HEK293 (cell line): ENCODE measurements around the gene MYO1E.

Source experiments
- CTCF ChIA-PET: fragments of 350-600 bp; formaldehyde crosslinking; extraction: SDS; loops from one replicate; lab custom pipeline; 2021; ENCODE audit warnings: antibody characterized with exemption; lab: Yijun Ruan, JAX
- POLR2A ChIA-PET: fragments of 300-600 bp; formaldehyde crosslinking; extraction: SDS; loops from one replicate; lab custom pipeline; 2020; ENCODE audit warnings: antibody characterized with exemption, inconsistent platforms; lab: Yijun Ruan, JAX
- H3K27ac ChIP-seq: fragments of 200-500 bp; sonication (Bioruptor generic); 2 replicates; pipeline ENCODE4 v1.5.1; 2014; ENCODE audit warnings: low read depth, low read length, control low read depth, inconsistent platforms; ENCODE audit errors: extremely low read depth
- H3K36me3 ChIP-seq, 2 experiments: fragments of 200-500 bp in 1 of 2; sonication (Bioruptor generic) in 1 of 2; 1 replicate in 1 of 2; 2 replicates in 1 of 2; pipeline ENCODE4 v1.5.1; 2014 to 2017; ENCODE audit warnings: inconsistent platforms in 2 of 2, low read length in 2 of 2; ENCODE audit not compliant: control insufficient read depth in 2 of 2, insufficient read depth in 1 of 2
- H3K4me1 ChIP-seq: fragments of 200-500 bp; sonication (Bioruptor generic); 2 replicates; pipeline ENCODE4 v1.5.1; 2014; ENCODE audit warnings: mild to moderate bottlenecking, low read length, inconsistent platforms; ENCODE audit not compliant: control insufficient read depth, insufficient read depth
- H3K4me3 ChIP-seq: 2 replicates; pipeline ENCODE4 v1.5.1; 2011; ENCODE audit warnings: low read depth, mild to moderate bottlenecking, control low read depth, low read length, moderate library complexity
- H3K9me3 ChIP-seq: fragments of 200-500 bp; sonication (Bioruptor generic); 2 replicates; pipeline ENCODE4 v1.5.1; 2014; ENCODE audit warnings: low read depth, low read length, inconsistent platforms; ENCODE audit not compliant: control insufficient read depth, insufficient read depth
- AEBP2 ChIP-seq: fragments of 450-650 bp; formaldehyde crosslinking; IDR thresholded peaks from 2 replicates; pipeline ENCODE4 v1.5.1; 2016; ENCODE audit warnings: missing biosample characterization, missing genetic modification characterization, borderline replicate concordance
- HIC1 ChIP-seq: fragments of 450-650 bp; formaldehyde crosslinking; IDR thresholded peaks from 2 replicates; pipeline ENCODE4 v1.5.1; 2016; ENCODE audit warnings: missing biosample characterization, missing genetic modification characterization
- KLF16 ChIP-seq: fragments of 450-650 bp; formaldehyde crosslinking; IDR thresholded peaks from 2 replicates; pipeline ENCODE4 v1.5.1; 2017; ENCODE audit warnings: missing biosample characterization, missing genetic modification characterization
- MZF1 ChIP-seq: fragments of 450-650 bp; formaldehyde crosslinking; IDR thresholded peaks from 2 replicates; pipeline ENCODE4 v1.5.1; 2017; ENCODE audit warnings: missing biosample characterization, missing genetic modification characterization, borderline replicate concordance
- RBAK ChIP-seq: fragments of 450-650 bp; formaldehyde crosslinking; IDR thresholded peaks from 2 replicates; pipeline ENCODE4 v1.5.1; 2016; ENCODE audit warnings: missing biosample characterization, missing genetic modification characterization
- SP2 ChIP-seq: fragments of 450-650 bp; formaldehyde crosslinking; IDR thresholded peaks from 2 replicates; pipeline ENCODE4 v1.5.1; 2016; ENCODE audit warnings: missing biosample characterization, missing genetic modification characterization
- TSHZ1 ChIP-seq: fragments of 450-650 bp; formaldehyde crosslinking; IDR thresholded peaks from 2 replicates; pipeline ENCODE4 v1.5.1; 2016; ENCODE audit warnings: missing biosample characterization, missing genetic modification characterization, borderline replicate concordance
- ZFP69B ChIP-seq: fragments of 450-650 bp; formaldehyde crosslinking; IDR thresholded peaks from 2 replicates; pipeline ENCODE4 v1.5.1; 2016; ENCODE audit warnings: missing biosample characterization, missing genetic modification characterization
- ZNF148 ChIP-seq: fragments of 450-650 bp; formaldehyde crosslinking; IDR thresholded peaks from 2 replicates; pipeline ENCODE4 v1.5.0; 2017; ENCODE audit warnings: missing biosample characterization, missing genetic modification characterization, borderline replicate concordance
- ZNF274 ChIP-seq, 2 experiments: fragments of 200-500 bp in 1 of 2; fragments of 450-650 bp in 1 of 2; sonication (Bioruptor generic) in 1 of 2; formaldehyde crosslinking in 1 of 2; IDR thresholded peaks; 2 replicates each; pipeline versions ENCODE4 v1.5.1 to v1.6.1; 2014 to 2016; ENCODE audit warnings: borderline replicate concordance in 1 of 2, inconsistent platforms in 1 of 2, low read length in 1 of 2, missing biosample characterization in 1 of 2, missing genetic modification characterization in 1 of 2
- ZNF292 ChIP-seq: fragments of 450-650 bp; formaldehyde crosslinking; IDR thresholded peaks from 2 replicates; pipeline ENCODE4 v1.5.1; 2016; ENCODE audit warnings: low read depth, missing biosample characterization, missing genetic modification characterization, borderline replicate concordance
- ZNF302 ChIP-seq: fragments of 450-650 bp; formaldehyde crosslinking; IDR thresholded peaks from 2 replicates; pipeline ENCODE4 v1.5.1; 2016; ENCODE audit warnings: missing biosample characterization, missing genetic modification characterization, low read depth
- ZNF48 ChIP-seq: fragments of 450-650 bp; formaldehyde crosslinking; IDR thresholded peaks from 2 replicates; pipeline ENCODE4 v1.5.1; 2016; ENCODE audit warnings: missing biosample characterization, missing genetic modification characterization
- ZNF792 ChIP-seq: fragments of 450-650 bp; formaldehyde crosslinking; IDR thresholded peaks from 2 replicates; pipeline ENCODE4 v1.5.1; 2016; ENCODE audit warnings: missing biosample characterization, missing genetic modification characterization
- ZSCAN30 ChIP-seq: fragments of 450-650 bp; IDR thresholded peaks from 2 replicates; pipeline ENCODE4 v1.5.1; 2018; ENCODE audit warnings: missing biosample characterization, mild to moderate bottlenecking, missing genetic modification characterization, moderate library complexity
- TF ChIP-seq, protein P1 (sequence below): fragments of 450-650 bp; formaldehyde crosslinking; IDR thresholded peaks from 2 replicates; pipeline ENCODE4 v1.5.1; 2016; ENCODE audit warnings: missing biosample characterization, missing genetic modification characterization
- TF ChIP-seq, protein P2 (sequence below): fragments of 450-650 bp; formaldehyde crosslinking; IDR thresholded peaks from 2 replicates; pipeline ENCODE4 v1.5.1; 2016; ENCODE audit warnings: missing biosample characterization, missing genetic modification characterization
- TF ChIP-seq, protein P3 (sequence below): fragments of 450-650 bp; formaldehyde crosslinking; IDR thresholded peaks from 2 replicates; pipeline ENCODE4 v1.5.1; 2017; ENCODE audit warnings: missing biosample characterization, missing genetic modification characterization

The MYO1E gene

DNA sequence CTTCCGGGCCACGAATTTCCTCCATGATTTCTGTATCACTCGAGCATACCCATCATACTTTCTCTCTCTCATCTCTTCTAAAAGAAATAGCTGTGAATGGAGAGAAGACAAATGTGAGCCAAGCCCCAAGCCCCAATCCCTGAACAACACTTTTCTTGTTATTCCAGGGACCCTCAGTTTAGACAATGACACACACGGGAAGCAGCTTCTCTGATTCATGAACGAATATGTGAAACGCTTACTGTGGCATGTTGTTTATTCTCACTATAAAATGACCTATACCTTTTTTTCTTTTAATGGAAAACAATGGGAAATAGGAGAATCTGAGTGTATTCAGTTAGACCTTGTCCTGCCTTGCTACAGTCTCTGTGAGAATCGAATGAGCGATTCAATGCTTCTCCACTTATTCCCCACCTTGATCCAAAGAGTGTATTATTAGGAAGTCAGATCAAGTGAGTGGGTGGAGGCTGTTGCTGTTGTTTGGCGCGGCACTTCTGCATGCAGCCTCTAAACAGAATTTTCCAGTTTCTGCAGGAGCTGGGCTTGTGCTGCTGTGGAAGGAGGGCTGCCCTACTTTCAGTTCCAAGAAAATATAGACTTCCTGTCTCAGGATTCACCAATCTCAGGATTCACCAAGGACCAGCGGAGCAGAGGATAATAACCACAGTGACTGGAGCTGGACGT lies 198.4 kb downstream of the MYO1E start:
- ChIA-PET CTCF (interaction anchor here (0.5 to 2.3 kb wide), 15 partner anchors 8 to 424 kb away, joined by 3 to 13 read pairs (median 4); partner anchors contain the start of gene MYO1E), POLR2A (interaction anchor here (0.5 to 0.6 kb wide), 2 partner anchors 62 to 134 kb away, joined by 3 to 10 read pairs; no protein-coding TSS in a partner anchor)
- Histone ChIP-seq H3K36me3 (peaks cover 0 to 5% of the 10 kb centered on the region in 2 experiments; a peak in 2 of 3 replicates), H3K4me1 (no peaks in the 10 kb centered on the region), H3K9me3 (no peaks in the 10 kb centered on the region), H3K4me3 (no peak overlapping the region), H3K27ac (no peak overlapping the region)
- no peak for TF ChIP-seq MZF1
- TF ChIP-seq ZFP69B (tag by site-specific recombination) = no peak
- no peak for TF ChIP-seq HIC1 (tag by site-specific recombination)
- TF ChIP-seq ZNF274 (IDR thresholded peaks at IDR 0.05; ENCODE audit: low read length) = no peak
- TF ChIP-seq ZNF274 (tag by site-specific recombination; IDR thresholded peaks at IDR 0.05; ENCODE audit: borderline replicate concordance) = no peak
- TF ChIP-seq TSHZ1 = no peak
- TF ChIP-seq, protein P1, sequence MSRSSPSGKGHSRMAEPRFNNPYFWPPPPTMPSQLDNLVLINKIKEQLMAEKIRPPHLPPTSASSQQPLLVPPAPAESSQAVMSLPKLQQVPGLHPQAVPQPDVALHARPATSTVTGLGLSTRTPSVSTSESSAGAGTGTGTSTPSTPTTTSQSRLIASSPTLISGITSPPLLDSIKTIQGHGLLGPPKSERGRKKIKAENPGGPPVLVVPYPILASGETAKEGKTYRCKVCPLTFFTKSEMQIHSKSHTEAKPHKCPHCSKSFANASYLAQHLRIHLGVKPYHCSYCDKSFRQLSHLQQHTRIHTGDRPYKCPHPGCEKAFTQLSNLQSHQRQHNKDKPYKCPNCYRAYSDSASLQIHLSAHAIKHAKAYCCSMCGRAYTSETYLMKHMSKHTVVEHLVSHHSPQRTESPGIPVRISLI (tag by site-specific recombination) = no peak
- TF ChIP-seq ZNF302 (tag by site-specific recombination) = no peak
- no peak for TF ChIP-seq RBAK (tag by site-specific recombination)
- TF ChIP-seq AEBP2 = no peak
- TF ChIP-seq ZSCAN30 = no peak
- no peak for TF ChIP-seq KLF16
- TF ChIP-seq ZNF48 (tag by site-specific recombination) = no peak
- TF ChIP-seq, protein P2, sequence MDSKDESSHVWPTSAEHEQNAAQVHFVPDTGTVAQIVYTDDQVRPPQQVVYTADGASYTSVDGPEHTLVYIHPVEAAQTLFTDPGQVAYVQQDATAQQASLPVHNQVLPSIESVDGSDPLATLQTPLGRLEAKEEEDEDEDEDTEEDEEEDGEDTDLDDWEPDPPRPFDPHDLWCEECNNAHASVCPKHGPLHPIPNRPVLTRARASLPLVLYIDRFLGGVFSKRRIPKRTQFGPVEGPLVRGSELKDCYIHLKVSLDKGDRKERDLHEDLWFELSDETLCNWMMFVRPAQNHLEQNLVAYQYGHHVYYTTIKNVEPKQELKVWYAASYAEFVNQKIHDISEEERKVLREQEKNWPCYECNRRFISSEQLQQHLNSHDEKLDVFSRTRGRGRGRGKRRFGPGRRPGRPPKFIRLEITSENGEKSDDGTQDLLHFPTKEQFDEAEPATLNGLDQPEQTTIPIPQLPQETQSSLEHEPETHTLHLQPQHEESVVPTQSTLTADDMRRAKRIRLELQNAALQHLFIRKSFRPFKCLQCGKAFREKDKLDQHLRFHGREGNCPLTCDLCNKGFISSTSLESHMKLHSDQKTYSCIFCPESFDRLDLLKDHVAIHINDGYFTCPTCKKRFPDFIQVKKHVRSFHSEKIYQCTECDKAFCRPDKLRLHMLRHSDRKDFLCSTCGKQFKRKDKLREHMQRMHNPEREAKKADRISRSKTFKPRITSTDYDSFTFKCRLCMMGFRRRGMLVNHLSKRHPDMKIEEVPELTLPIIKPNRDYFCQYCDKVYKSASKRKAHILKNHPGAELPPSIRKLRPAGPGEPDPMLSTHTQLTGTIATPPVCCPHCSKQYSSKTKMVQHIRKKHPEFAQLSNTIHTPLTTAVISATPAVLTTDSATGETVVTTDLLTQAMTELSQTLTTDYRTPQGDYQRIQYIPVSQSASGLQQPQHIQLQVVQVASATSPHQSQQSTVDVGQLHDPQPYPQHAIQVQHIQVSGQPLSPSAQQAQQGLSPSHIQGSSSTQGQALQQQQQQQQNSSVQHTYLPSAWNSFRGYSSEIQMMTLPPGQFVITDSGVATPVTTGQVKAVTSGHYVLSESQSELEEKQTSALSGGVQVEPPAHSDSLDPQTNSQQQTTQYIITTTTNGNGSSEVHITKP (tag by site-specific recombination) = no peak
- no peak for TF ChIP-seq ZNF792 (tag by site-specific recombination)
- TF ChIP-seq ZNF148 (tag by site-specific recombination) = no peak
- TF ChIP-seq, protein P3, sequence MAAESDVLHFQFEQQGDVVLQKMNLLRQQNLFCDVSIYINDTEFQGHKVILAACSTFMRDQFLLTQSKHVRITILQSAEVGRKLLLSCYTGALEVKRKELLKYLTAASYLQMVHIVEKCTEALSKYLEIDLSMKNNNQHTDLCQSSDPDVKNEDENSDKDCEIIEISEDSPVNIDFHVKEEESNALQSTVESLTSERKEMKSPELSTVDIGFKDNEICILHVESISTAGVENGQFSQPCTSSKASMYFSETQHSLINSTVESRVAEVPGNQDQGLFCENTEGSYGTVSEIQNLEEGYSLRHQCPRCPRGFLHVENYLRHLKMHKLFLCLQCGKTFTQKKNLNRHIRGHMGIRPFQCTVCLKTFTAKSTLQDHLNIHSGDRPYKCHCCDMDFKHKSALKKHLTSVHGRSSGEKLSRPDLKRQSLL (tag by site-specific recombination) = no peak
- no peak for TF ChIP-seq SP2 (tag by site-specific recombination)
- no peak for TF ChIP-seq ZNF292 (tag by site-specific recombination)
